GM19238 (cell line): Measurements from ENCODE around the gene OR5B12.
"Not testable (repeated sequence)": the region's sequence is repeated elsewhere in the genome, so short reads cannot be mapped to it uniquely, and the experiment has no call there.

Experiments used
- DNase-seq: peaks from one replicate; pipeline ENCODE4 v3.0.0; 2011; ENCODE audit warnings: low spot score; ENCODE audit not compliant: insufficient read length

OR5B12 gene

DNA sequence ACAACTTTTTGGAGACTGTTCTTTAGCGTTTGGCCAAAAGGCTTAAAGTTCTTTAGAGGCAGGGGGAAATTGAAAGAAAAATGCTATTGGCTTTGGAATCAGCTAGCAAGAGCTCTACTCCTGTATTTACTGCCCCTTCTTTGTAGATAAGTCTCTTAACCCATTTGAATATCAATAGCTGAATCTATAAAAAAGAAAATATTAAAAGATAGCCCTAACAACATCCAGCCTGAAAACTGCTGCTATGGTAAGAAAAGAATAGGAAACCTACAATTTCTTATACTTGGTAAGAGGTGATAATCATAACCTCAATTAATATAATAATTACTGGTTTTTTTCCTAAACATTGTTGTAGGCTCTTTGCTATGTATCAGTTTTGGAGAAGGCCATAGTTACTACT is at the start of gene OR5B12:
TSS of gene OR5B12 (minus strand) at position 101 of the 400 bp plus-strand sequence. CDS start 2,085 bp downstream, outside the sequence.
- no peak for DNase-seq

DNA sequence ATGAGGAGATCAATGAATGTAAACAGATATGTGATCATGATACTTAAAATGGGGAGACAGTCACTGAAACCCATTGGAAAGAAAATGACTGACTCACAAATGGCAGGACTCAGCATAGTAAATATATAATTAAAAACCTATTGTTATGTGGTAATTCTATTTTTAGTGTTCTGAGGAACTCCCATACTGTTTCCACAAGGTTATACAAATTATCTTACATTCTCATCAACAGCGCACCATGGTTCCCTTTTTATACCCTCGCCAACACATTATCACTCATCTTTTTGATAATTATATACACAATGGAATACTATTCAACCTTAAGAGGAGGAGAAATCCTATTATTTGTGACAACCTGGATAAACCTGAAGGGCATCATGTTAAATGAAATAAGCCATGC is 48.8 kb upstream of the OR5B12 start:
- no peak for DNase-seq

DNA sequence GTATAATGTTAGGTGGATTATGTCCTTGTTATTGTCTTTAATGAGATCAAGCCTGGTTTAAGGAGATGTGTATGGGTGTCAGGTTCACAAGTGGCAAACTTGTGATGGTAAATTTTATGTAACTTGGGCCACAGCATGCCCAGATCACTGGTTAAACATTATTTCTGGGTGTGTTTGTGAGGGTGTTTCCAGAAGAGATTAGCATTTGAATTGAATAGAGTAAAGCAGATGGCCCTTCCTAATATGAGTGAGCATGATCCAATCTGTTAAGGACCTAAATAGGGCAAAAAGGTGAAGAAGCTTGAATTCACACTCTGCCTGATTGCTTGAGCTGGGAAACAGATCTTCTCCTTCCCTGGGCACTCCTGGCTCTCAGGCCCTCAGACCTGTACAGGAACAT is 45.1 kb upstream of the OR5B12 start:
- DNase-seq: no peak

DNA sequence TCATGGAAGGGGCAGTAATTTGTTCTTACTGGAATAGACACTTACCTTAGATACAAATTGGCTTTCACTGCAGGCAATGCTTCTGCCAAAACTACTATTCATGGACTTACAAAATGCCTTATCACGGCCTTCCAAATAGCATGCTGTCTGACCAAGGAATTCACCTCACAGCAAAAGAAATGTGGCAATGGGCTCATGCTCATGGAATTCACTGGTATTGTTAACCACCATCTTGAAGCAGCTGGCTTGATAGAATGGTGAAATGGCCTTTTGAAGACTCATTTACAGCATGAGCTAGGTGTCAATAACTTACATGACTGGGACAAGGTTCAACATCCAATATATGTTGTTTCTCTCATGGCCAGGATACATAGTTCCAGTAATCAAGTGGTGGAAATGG is 43.9 kb upstream of the OR5B12 start:
- DNase-seq: no peak

DNA sequence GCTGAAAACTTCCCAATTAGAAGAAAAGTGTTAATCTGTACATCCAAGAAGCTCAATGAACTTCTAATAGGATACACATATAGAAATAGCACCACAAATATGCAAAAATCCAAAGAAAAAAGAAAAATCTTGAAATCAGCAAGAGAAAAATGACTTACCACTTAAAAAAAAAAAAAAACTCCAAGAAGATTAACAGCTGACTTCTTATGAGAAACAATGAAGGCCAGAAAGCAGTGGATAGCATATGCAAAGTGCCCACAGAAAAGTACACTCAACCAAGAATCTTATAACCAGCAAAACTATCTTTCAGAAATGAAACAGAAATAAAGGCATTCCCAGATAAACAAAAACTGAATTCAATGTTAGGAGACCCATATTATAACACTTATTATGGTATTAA is 29.9 kb upstream of the OR5B12 start:
- no peak for DNase-seq

DNA sequence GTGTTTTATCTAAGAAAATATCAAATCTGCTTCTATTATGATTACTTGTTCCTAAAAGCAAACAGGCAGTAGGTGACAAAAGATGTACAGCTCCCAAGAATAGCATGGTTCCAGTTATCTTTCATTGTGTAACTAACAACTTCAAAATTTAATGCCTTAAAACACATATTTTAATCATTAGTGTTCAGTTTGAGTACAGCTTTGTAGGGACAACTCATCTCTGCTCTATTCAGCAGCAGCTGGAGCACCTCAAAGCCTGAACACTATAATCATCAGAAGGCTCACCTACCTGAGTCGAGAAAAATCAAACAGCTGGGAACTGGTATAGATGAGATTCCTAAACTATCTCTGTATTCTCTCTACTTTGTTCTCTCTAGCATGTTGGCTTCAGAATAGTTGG is 24.3 kb upstream of the OR5B12 start:
- DNase-seq: no peak

DNA sequence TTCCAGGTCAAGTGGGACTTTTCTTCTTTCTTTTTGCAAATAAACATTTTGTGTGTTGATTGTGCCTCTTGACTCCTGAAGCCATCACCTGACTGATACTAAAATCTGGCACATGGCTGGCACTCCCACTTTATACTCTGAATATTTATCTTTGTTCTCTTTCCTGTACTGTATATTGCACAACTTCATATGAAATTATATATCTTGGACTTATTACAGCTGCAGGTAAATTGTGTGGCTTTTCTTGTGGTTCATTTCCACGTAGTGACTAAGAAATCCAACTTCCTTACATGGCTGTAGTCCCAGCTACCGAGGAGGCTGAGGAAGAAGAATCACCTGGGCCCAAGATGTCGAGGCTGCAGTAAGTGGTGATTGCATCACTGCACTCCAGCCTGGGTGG is 23.7 kb upstream of the OR5B12 start:
- DNase-seq: no peak

DNA sequence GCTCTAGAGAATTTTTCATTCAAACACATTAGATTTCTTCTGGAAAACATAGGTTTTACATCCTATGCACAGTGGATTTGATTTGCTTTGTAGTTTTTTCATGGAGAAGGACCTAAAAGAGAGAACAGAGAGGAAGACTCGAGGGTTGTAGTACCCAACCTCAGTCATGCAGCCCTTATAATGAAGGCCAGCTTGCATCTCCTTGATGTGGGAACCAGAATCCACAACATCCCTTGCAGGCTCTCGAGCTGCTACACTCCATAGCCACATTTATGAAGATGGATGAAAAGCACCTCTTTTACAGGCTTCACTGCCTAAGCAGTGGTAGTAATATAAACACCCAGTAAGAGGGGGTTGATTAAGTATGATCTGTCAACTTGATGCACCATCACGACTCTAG is 9.5 kb upstream of the OR5B12 start:
- no peak for DNase-seq

DNA sequence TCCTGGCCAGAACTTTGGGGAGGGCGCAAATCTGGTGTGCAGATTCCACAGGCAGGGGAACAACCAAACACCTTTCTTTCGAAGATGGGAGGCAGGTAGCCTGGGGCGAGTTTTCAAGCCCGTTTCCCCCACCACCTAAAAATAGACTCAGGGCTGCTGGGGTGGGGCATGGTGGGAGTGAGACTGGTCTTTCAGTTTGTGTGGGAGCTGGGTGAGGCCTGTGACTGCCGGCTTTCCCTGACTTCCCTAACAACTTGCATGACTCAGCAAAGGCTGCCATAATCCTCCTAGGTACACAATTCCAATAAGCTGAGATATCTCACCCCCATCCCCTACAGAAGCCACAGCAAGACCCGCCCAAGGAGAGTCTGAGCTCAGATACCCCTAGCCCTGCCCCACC is 4.3 kb upstream of the OR5B12 start:
- no peak for DNase-seq

DNA sequence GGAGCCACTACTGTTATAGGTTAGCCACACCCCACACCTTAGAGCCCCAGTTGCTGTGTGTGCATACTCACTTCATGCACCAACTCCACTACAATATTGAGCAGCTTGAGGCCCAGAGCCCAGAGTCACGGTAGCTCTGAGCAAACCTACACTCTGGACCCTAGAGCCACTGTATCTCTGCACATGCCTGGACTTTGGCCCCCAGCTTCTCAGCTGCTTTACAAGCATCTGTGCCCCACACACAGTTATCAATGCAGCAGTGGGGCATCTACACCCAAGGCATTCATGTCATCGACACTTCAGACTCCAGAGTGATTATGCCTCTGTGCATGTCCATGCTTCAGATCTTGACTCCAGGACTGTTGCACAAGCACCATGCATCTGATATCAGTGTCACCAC is 2.3 kb upstream of the OR5B12 start:
- DNase-seq: no peak

DNA sequence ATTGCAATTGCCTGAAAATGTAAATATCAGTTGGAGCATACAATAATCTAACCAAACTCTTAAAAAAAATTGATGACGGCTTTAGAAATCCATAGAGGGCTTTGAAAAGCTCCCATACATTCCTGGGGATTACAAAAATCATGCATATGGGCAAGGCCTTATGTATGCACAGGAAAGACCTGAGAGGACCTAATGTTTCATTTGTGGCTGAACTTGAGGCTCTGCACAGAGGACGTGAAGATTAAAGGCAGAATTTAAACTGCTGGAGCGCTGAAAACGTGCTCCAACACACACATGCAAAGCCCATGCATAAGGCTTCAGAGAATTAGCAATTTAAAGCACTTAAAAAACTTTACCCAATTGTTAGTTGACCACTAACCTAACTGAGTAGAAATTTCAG is 3.5 kb downstream of the OR5B12 start:
- no peak for DNase-seq

DNA sequence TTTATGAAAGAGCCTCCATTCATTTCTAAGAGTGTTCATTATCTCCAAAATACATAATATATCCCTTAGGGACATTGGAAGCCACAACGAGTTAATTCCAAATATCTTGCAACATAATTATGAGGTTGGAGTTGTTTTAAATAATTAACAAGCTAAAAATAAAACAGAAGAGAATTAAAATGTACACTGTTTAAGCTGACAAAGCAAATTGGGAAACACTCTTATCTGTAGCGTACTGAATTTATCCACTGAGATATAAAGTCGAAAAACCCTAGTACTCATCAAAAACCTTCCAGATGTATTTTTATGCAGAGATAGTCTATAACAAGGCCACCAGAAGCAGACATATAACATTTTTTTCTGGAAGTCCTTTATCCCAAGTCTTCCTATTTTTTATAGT is 7.8 kb downstream of the OR5B12 start:
- DNase-seq: no peak

DNA sequence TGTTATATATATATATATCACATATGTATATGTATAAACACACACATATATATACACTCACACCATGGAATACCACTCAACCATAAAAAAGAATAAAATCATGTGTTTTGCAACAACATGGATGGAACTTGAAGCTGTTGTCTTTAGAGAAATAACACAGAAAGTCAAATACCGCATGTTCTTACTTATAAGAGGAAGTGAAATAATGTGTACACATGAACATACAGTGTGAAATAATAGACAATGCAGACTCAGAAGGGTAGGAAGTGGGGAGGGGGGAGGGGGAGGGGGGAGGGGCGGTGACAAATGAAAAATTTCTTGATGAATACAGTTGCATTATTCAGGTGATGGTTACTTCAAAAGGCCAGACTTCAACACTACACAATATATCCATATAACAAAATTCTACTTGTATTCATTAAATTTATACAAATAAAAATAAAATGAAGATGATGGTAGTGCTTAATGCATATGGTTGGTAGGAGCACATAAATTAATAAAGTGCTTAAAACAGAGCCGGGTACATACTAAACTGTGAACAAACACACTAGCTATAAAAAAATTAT is 8.3 kb downstream of the OR5B12 start:
- DNase-seq: no peak

DNA sequence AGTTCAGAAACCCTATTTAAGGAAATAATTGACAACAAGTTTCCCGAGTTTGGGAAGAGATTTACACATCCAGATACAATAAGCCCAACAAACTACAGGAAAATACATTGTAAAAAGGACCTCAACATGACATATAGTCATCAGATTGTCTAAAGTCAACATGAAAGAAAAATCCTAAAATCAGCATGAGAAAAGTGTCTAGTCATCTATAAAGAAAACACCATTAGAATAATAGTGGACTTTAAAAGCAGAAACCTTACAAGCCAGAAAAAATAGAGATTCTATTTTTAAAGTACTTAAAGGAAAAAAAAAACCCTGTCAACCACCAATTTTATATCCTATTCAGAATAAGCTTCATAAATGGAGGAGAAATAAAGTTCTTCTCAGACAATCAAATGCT is 12.8 kb downstream of the OR5B12 start:
- no peak for DNase-seq

DNA sequence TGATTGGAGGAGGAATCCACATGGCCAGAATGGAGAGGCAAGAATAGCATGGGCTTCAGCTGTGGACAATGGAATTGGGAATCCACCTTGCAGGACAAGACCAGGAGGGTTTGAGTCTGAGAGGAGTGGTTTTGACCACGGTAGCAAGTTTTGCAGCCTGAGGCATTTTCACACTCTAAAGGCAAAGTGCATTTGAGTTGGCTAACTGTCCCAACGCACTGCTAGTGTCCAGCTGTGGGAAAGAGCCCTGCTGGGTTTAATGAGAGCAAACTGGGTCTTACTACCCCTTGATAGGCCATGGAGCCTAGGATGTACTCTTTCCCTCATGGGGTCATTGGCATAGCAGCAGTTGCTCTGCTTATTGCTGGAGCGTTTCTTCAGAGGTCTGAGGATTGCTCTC is 14.0 kb downstream of the OR5B12 start, which contains the start of gene OR5B2:
TSS of gene OR5B2 (minus strand) at position 101 of the 400 bp plus-strand sequence. CDS start 4,860 bp downstream, outside the sequence.
- no peak for DNase-seq

DNA sequence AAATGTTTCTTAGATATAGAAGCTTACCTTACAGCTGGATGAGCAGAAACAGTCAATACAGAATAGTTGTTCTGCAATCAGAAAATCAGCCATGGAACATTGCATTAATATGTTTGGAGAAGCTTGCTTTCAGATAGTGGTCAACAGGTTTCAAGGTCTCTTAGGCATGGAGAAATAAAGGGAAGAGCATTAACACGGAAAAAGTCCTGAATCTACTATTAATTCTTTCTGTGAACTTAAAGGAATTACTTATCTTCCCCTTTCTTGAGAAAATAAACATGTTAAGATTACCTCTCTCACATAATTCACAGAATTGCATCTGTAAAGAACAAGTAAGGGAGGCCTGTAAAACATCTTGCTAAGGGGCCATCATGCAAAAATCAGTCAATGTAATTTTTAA is 35.3 kb downstream of the OR5B12 start, which contains the start of gene OR5B3:
TSS of gene OR5B3 (minus strand) at position 101 of the 400 bp plus-strand sequence. CDS start 3,465 bp downstream, outside the sequence.
- DNase-seq: no peak

DNA sequence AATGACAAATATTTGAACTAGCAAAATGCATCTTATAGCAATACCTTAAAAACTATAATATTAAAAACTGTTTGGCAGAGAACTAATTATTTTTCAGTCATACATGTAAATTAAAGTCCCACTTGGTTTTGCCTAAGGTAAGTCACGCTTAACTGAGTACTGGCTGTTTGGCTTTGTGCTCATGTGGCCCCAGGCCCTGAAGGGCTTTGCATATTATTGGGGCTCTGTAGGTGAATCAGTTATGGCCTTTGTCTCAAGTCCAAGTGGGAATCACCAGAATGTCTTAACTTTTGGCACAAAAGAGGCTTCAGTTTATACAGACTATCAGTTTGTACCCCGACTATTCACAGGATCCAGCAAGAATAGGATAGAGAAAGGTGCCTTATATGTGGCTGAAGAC is 42.4 kb downstream of the OR5B12 start:
- DNase-seq: not testable (repeated sequence)

DNA sequence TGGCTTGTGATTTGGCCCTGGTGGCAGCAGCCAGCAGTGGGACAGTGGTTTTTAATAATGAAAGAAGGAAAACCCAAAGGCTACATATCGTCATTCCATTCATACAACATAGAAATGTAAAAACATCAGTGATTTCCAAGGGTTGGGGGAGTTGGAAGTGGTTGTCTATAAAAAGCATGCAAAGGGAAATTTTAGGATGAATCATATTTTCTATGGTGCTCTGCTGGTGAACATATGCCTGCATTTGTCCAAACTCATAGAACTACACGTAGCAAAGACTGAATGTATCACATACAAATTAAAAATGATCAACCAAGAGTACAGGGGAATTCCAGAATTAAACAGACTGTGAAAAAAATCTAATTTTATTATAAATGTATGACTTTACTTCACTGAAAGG is 46.5 kb downstream of the OR5B12 start:
- no peak for DNase-seq

DNA sequence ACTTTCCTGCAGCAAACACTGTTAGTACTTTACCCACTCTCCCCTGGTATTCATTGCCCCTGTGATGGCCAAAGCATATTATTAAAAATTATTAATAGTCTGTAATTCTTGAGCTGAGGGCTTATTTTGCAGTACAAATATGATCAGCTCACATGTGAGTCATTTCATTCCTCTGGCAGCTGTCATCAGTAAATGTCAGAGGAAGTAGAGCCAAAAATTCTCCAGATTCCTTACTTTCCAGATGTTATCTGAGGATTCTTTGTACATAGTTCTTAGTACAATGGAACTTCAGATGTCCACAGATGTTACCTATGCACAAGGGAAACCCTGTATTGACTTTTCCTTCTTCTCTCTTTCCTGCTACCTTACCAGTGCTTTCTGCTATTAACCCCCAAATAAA is 47.8 kb downstream of the OR5B12 start:
- DNase-seq: no peak

DNA sequence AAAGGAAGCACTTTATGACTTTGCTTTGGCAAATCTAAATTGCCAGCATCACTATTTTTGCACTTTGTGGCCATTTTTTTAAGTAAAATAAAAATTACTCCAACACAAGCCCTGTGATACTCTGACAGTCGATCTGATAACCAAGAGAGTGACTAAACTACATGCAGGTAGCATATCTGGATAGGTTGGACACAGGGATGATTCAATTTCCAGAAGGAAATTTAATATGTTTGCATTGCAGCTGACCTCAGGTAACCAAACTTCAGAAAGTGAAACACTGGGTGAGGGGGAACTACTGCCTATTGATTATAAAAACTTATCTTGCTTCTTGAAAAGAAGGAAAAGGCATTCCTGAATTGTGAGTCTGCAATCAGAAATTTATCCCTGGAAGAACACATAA is 49.3 kb downstream of the OR5B12 start:
- DNase-seq: no peak

DNA sequence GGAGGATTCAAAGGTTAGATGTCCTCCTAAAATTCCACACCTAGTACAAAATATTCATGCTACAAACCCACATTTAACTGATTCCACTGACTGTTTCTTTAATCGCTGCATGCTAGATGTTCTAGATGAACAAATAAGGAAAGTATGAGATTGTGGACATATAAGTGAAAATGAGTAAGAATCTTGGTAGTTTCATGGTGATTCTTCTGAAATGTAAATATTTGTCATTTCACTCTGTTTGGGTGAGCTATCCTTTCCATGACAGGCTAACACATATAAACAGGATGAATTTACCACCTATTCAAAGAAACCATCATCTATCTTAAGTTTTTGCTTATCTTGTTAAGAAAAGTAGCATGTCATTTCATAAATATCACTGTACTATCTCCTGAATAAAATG is 50.2 kb downstream of the OR5B12 start:
- no peak for DNase-seq

DNA sequence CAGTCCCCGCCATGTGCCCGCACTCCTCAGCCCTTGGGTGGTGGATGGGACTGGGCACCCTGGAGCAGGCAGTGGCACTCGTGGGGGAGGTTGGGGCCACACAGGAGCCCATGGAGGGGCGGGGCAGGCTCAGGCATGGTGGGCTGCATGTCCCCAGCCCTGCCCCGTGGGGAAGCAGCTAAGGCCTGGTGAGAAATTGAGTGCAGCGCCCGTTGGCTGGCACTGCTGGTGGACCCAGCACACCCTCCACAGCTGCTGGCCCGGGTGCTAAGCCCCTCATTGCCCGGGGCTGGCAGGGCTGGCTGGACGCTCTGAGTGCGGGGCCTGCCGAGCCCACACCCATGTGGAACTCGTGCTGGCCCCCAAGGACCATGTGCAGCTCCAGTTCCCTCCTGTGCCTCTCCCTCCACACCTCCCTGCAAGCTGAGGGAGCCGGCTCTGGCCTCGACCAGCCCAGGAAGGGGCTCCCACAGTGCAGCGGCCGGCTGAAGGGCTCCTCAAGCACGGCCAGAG is 51.4 kb downstream of the OR5B12 start:
- DNase-seq: no peak
